ENCODE measurements around the gene CREBBP.

Gene CREBBP

GRCh38 chr16:3824121-3824795, 56.3 kb downstream of the CREBBP start:
- no peak for DNase-seq (ENCODE audit: low read depth)

GRCh38 chr16:3823427-3823826, 57.1 kb downstream of the CREBBP start:
- DNase-seq (ENCODE audit: low read depth), result no peak

- DNase-seq (ENCODE audit: low read depth), result no peak
Observed at GRCh38 chr16:3822366-3823045, 58.0 kb downstream of the CREBBP start.

GRCh38 chr16:3821184-3821583, 59.3 kb downstream of the CREBBP start:
- no peak for DNase-seq (ENCODE audit: low read depth)

GRCh38 chr16:3819746-3820724, 60.5 kb downstream of the CREBBP start:
- DNase-seq (ENCODE audit: low read depth), result no peak

GRCh38 chr16:3819175-3819527, 61.4 kb downstream of the CREBBP start:
- no peak for DNase-seq (ENCODE audit: low read depth)

GRCh38 chr16:3816326-3816725, 64.2 kb downstream of the CREBBP start:
- DNase-seq (ENCODE audit: low read depth), result no peak

GRCh38 chr16:3814755-3815154, 65.8 kb downstream of the CREBBP start:
- DNase-seq (ENCODE audit: low read depth), result no peak

GRCh38 chr16:3812469-3813172, 67.9 kb downstream of the CREBBP start:
- no peak for DNase-seq (ENCODE audit: low read depth)

- no peak for DNase-seq (ENCODE audit: low read depth)
Observed at GRCh38 chr16:3810818-3811217, 69.7 kb downstream of the CREBBP start.

GRCh38 chr16:3810198-3810664, 70.3 kb downstream of the CREBBP start:
- DNase-seq (ENCODE audit: low read depth), result no peak

GRCh38 chr16:3808308-3809063, 72.0 kb downstream of the CREBBP start:
- no peak for DNase-seq (ENCODE audit: low read depth)

- no peak for DNase-seq (ENCODE audit: low read depth)
Observed at GRCh38 chr16:3807425-3808123, 72.9 kb downstream of the CREBBP start.

- no peak for DNase-seq (ENCODE audit: low read depth)
Observed at GRCh38 chr16:3804426-3805016, 76.0 kb downstream of the CREBBP start.

- DNase-seq (ENCODE audit: low read depth), result no peak
Observed at GRCh38 chr16:3800477-3801270, 79.8 kb downstream of the CREBBP start.

GRCh38 chr16:3800019-3800418, 80.5 kb downstream of the CREBBP start:
- no peak for DNase-seq (ENCODE audit: low read depth)

GRCh38 chr16:3799354-3799753, 81.2 kb downstream of the CREBBP start:
- DNase-seq (ENCODE audit: low read depth), result no peak

- no peak for DNase-seq (ENCODE audit: low read depth)
Observed at GRCh38 chr16:3798838-3799237, 81.7 kb downstream of the CREBBP start.

All from CMK (cell line).